Mucosa of descending colon (tissue), 3 donors: Measurements from ENCODE around the gene CD151. TPM values are rescaled to one million over a fixed set of nuclear protein-coding genes. Genes with fewer than 3 reads are reported as not detected.

ENCODE experiments used
- ATAC-seq: fragments of 200-7000 bp; cut with Tn5 transposase; one replicate; pipeline ENCODE4 v1.9.1; 2020; ENCODE audit warnings: mild to moderate bottlenecking, moderate library complexity
- DNase-seq, 3 donors: peaks; one replicate each; pipeline ENCODE4 v3.0.0-alpha.2; 2020
- H3K36me3 ChIP-seq: fragments of 200-600 bp; one replicate; pipeline ENCODE4 v1.8.0; 2021; ENCODE audit warnings: low read depth, mild to moderate bottlenecking
- H3K4me1 ChIP-seq: fragments of 200-600 bp; one replicate; pipeline ENCODE4 v1.8.0; 2021; ENCODE audit warnings: low read depth, mild to moderate bottlenecking
- H3K4me3 ChIP-seq: fragments of 200-600 bp; one replicate; pipeline ENCODE4 v1.8.0; 2021; ENCODE audit warnings: mild to moderate bottlenecking
- H3K9me3 ChIP-seq: fragments of 200-600 bp; one replicate; pipeline ENCODE4 v1.8.0; 2021; ENCODE audit warnings: mild to moderate bottlenecking
- intact Hi-C, 2 donors: fragments of 100-400 bp; cut with DNase I in 1 of 2; cut with micrococcal nuclease in 1 of 2; formaldehyde crosslinking; loops; one replicate each; pipeline versions ENCODE4 v1.11.0 to v1.11.1; 2022; cut with DNase I, micrococcal nuclease
- long read RNA-seq, 2 donors: library from polyadenylated mRNA; unstranded; transcript quantifications; one replicate each; pipeline ENCODE4 v2.0.0, GENCODE V29; 2019 to 2021
- total RNA-seq, 3 donors: library from RNA; stranded (reverse); fragmentation: NEBNext Ultra II Directional in 2 of 3; extraction: Animal tissue kit (Norgen Biotek cat#: 25700) in 2 of 3; gene quantifications; one replicate each; pipeline versions ENCODE4 v1.2.1 to v1.2.4, GENCODE V29; 2021 to 2023
- TF ChIP-seq, protein P1 (sequence below): fragments of 200-600 bp; IDR thresholded peaks from one replicate; pipeline ENCODE4 v1.8.0; 2022; ENCODE audit warnings: antibody characterized with exemption, mild to moderate bottlenecking
- donor health status: DM: no; HTN: no; CAD: no; lungs with moderate emphysema.
- donor health status: DM: no; HTN: no; CAD: no.
- donor health status: DM: no; HTN: yes; CAD: no.

The CD151 gene
- total RNA-seq: 100 to 1,000 TPM; 364 to 415 (median 378) TPM
- long read RNA-seq, donor 1, transcript CD151-220 (8 exons, 1,835 nt): minor isoform, 10 of 487 reads
- long read RNA-seq, donor 1, transcript CD151-202 (9 exons, 1,658 nt): major isoform, 215 of 487 reads
- long read RNA-seq, donor 1, transcript CD151-203 (8 exons, 1,486 nt): minor isoform, 133 of 487 reads
- long read RNA-seq, donor 1, transcript CD151-201 (9 exons, 1,545 nt): minor isoform, 31 of 487 reads
- long read RNA-seq, donor 1, partial matches to known transcripts: 47 of 487 reads
- long read RNA-seq, donor 1, other reads (novel, unspliced or antisense): 49 of 487 reads
- long read RNA-seq, donor 2, transcript CD151-201 (9 exons, 1,545 nt): minor isoform, 15 of 129 reads
- long read RNA-seq, donor 2, transcript CD151-203 (8 exons, 1,486 nt): minor isoform, 28 of 129 reads
- long read RNA-seq, donor 2, transcript CD151-202 (9 exons, 1,658 nt): major isoform, 52 of 129 reads
- long read RNA-seq, donor 2, partial matches to known transcripts: 6 of 129 reads
- long read RNA-seq, donor 2, other reads (novel, unspliced or antisense): 23 of 129 reads

DNA sequence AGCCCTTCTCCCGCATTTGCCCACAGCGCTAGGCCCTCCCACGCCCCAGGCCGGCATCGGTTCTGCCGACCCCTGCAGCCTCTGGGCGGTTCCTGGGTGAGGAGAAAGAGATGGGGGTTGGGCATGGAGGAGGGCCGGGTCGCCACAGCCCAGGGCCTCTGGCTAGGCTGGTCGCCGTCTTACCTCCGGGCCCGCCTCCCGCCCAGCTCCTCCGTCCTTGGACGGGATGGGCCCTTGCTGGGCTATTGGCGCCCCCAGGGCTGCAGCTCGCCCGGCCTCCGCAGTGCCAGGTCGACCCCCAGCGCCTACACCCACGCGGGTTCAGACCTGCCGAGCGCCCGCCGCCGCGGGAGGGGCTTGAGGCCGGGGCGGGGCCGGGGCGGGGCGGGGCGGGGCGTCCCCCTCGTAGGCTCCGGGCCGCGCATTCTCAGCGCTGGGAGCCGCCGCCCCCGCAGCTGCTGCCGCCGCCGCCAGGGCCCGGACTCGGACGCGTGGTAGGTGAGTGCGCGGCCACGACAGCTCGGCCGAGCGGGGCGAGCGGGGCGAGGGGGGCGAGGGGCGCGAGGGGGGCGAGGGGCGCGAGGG, at the start of gene CD151:
TSS of gene CD151 (plus strand) at position 424 of the 585 bp plus-strand sequence. CDS start 3,118 bp downstream, outside the sequence.
- peak; percentile 70 to 80 (median 78) for DNase-seq
- no peaks in the 10 kb centered on the region for H3K9me3 ChIP-seq
- H3K36me3 ChIP-seq: no peaks in the 10 kb centered on the region
- TF ChIP-seq, protein P1, sequence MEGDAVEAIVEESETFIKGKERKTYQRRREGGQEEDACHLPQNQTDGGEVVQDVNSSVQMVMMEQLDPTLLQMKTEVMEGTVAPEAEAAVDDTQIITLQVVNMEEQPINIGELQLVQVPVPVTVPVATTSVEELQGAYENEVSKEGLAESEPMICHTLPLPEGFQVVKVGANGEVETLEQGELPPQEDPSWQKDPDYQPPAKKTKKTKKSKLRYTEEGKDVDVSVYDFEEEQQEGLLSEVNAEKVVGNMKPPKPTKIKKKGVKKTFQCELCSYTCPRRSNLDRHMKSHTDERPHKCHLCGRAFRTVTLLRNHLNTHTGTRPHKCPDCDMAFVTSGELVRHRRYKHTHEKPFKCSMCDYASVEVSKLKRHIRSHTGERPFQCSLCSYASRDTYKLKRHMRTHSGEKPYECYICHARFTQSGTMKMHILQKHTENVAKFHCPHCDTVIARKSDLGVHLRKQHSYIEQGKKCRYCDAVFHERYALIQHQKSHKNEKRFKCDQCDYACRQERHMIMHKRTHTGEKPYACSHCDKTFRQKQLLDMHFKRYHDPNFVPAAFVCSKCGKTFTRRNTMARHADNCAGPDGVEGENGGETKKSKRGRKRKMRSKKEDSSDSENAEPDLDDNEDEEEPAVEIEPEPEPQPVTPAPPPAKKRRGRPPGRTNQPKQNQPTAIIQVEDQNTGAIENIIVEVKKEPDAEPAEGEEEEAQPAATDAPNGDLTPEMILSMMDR: no peak
- ATAC-seq: peak; percentile 58
- peak within 1 kb of the TSS; percentile 46 for H3K4me3 ChIP-seq
- intact Hi-C loops: no loop called here
- H3K4me1 ChIP-seq: peaks cover 54% of the 10 kb centered on the region

DNA sequence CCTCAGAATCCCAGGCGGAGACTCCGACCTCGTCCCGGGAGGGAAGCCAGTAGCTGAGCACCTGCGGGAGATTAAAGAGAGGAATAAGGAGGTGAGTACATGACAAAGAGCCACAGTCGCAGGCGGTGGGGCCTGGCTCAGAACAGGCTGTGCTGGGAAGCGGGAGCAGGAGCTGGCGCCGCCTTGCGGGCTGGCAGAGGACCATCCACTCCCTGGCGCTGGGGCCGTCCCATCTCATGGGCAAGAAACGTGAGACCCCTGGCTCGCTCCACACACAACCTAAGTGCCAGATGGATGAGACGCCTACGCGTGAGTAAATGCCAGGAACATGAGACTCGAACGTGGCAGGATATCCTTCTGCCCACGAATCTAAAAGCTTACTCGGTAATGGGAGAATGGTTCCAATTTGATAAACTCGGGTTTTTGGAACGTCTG, 49.2 kb upstream of the CD151 start:
- TF ChIP-seq, protein P1: peak; percentile 61
- ATAC-seq (peak; percentile 92), DNase-seq (peak; percentile 81 to 86 (median 85))
- H3K36me3 ChIP-seq: no peaks in the 10 kb centered on the region
- intact Hi-C loops: no loop called here
- no peaks in the 10 kb centered on the region for H3K9me3 ChIP-seq
- H3K4me3 ChIP-seq: no peak overlapping the region
- H3K4me1 ChIP-seq: peaks cover 7% of the 10 kb centered on the region

DNA sequence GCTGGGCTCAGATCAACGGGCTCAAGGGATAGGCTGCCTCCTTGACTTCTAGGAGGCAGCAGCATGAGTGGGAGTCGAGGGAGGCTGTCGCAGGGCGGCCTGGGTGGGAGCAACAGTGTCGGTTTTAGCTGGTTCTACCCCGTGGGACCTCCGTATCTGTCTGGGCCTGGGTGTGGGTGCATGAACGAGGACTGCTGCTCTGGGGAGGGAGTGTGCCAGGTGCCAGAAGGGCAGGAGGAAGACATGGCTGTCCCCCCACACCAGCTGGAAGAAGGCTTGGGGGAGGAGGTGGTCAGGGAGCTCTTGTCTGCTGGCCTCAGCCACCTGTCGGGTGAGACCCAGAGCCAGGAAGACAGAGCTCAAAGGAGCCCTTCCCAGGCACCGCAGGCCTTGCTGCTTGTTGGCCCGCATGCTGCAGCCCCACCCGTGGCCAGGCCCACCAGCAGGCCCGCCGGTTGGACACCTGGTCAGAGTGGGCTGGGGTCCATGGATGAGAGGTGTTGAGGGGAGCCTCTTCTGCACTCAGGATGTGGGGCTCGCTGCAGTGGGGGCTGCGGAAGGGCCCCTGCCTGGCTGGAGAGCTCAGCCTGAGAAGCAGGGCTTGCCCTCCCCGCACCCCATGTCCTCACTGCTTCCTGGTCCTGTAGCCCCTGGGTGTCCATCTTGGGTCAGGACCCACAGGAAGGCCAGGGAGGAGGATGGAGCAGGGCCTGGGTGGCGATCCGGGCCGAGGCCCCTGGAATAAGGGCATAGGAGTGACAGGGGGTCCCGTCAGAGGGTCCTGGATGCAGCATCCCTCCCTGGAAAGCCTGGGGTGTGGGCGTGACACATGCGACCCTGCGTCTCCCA, 46.3 kb upstream of the CD151 start:
- H3K4me3 ChIP-seq: no peak overlapping the region
- no peaks in the 10 kb centered on the region for H3K36me3 ChIP-seq
- H3K9me3 ChIP-seq: no peaks in the 10 kb centered on the region
- H3K4me1 ChIP-seq: peaks cover 6% of the 10 kb centered on the region
- ATAC-seq: no peak
- TF ChIP-seq, protein P1: no peak
- intact Hi-C loops: no loop called here
- no peak for DNase-seq

DNA sequence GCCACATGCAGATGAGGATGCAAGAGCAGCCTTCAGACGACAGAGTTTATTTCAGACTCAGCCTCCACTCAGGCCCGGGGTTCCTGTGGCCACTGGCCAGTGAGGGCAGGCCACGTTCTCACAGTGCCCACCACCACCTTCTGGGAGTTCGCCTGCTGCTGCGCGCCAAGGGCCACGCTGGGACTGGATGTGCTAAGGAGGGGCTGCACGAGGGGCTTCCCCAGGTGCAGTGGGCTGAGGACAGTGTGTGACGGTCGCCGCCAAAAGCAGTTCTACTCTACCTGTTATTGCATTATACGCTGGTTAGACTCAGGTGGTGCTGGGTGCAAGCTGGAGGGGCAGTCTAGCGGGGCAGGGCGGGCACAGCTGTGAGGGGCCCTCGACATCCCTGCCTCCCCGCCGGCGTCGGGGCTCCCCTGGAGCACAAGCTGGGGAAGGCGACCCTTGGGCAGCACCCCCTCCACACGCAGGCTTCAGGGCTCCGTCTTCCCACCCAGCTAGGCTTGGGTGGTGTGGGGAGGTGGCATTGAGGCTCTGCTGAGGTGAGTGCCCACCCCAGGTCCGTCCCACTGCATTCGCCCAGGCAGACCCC, 45.6 kb upstream of the CD151 start:
- Histone ChIP-seq H3K4me1 (peaks cover 6% of the 10 kb centered on the region), H3K36me3 (no peaks in the 10 kb centered on the region), H3K4me3 (no peak overlapping the region), H3K9me3 (no peaks in the 10 kb centered on the region)
- intact Hi-C loops: no loop called here
- DNase-seq: no peak
- TF ChIP-seq, protein P1: no peak
- ATAC-seq: no peak
